Aorta (tissue), 5 donors: ENCODE data around the gene IL17RC. TPM values are rescaled to one million over a fixed set of nuclear protein-coding genes. Genes with fewer than 3 reads are reported as not detected.

Experiments
- ATAC-seq: fragments of 200-7000 bp; cut with Tn5 transposase; one replicate; pipeline ENCODE4 v1.9.1; 2022; ENCODE audit warnings: moderate library complexity; ENCODE audit not compliant: low FRiP score
- DNase-seq, 2 donors: peaks; one replicate each; pipeline ENCODE4 v3.0.0-alpha.2; 2020
- H3K27ac ChIP-seq, 2 donors: one replicate each; pipeline ENCODE4 v1.5.1; 2013; ENCODE audit warnings: low read length in 2 of 2, mild to moderate bottlenecking in 2 of 2, moderate library complexity in 2 of 2, control low read depth in 1 of 2, inconsistent platforms in 1 of 2, low read depth in 1 of 2
- H3K27me3 ChIP-seq, 2 donors: one replicate each; pipeline ENCODE4 v1.6.1; 2013; ENCODE audit warnings: control low read depth in 1 of 2, low read length in 1 of 2, mild to moderate bottlenecking in 1 of 2, moderate library complexity in 1 of 2; ENCODE audit not compliant: insufficient read depth in 2 of 2, control insufficient read depth in 1 of 2
- H3K36me3 ChIP-seq, 2 donors: one replicate each; pipeline ENCODE4 v1.6.1; 2013; ENCODE audit warnings: control low read depth in 1 of 2, low read length in 1 of 2, mild to moderate bottlenecking in 1 of 2; ENCODE audit not compliant: insufficient read depth in 2 of 2, control insufficient read depth in 1 of 2
- H3K4me1 ChIP-seq, 2 donors: one replicate each; pipeline ENCODE4 v1.6.1; 2013; ENCODE audit warnings: low read length in 2 of 2, control low read depth in 1 of 2, mild to moderate bottlenecking in 1 of 2, moderate library complexity in 1 of 2; ENCODE audit not compliant: insufficient read depth in 2 of 2, control insufficient read depth in 1 of 2
- H3K4me3 ChIP-seq, 2 donors: one replicate each; pipeline ENCODE4 v1.5.1; 2013; ENCODE audit warnings: low read length in 2 of 2, control low read depth in 1 of 2, mild to moderate bottlenecking in 1 of 2
- H3K9me3 ChIP-seq: one replicate; pipeline ENCODE4 v1.6.1; 2013; ENCODE audit warnings: mild to moderate bottlenecking, low read length; ENCODE audit not compliant: control insufficient read depth
- WGBS, 2 donors: extraction: QIAGEN DNeasy Blood & Tissue Kit; methylation state at CpG; one replicate each; pipeline ENCODE4 v1.1.7; 2013; 5-methylcytosine and 5-hydroxymethylcytosine counted together
- intact Hi-C, 2 donors: fragments of 100-400 bp; cut with DNase I; formaldehyde crosslinking; loops; one replicate each; pipeline versions ENCODE4 v1.14.2 to v1.15.0; 2022
- polyA plus RNA-seq, 2 donors: library from polyadenylated mRNA; stranded (reverse); fragments of 200-250 nt; gene quantifications; one replicate each; pipeline ENCODE4 v1.2.3, GENCODE V29; 2013
- total RNA-seq, 2 donors: library from RNA; stranded (reverse); fragmentation: NEBNext Ultra II Directional; extraction: Animal tissue kit (Norgen Biotek cat#: 25700); gene quantifications; one replicate each; pipeline ENCODE4 v1.2.1, GENCODE V29; 2021
- donor health status: healthy with polysubstance abuse.
- donor health status: Bipolar disorder and iron deficiency.
- donor health status: DM: no; HTN: no; CAD: no.
- donor health status: DM: no; HTN: no; CAD: no.
- donor health status: DM: yes; HTN: yes; CAD: no.

Gene IL17RC
- total and polyA plus RNA-seq, 4 donors = 8.6 to 108 (median 29.7) TPM

DNA sequence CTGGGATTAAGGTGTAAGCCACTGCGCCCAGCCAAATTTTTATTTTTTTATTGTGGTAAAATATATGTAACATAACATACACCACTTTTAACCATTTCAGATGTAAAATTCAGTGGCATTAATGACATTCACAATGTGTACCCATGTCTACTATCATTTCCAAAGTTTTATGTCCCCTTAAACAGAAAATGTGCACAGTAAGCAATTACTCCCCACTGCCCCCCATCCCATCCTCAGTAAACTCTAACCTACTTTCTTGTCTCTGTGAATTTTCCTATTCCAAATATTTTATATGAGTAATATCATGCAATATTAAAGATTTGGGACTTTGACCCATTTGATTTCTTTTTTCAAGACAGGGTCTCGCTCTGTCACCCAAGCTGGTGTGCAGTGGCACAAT, 49.9 kb downstream of the IL17RC start:
- WGBS, 2 donors = 98 to 99% methylated on average over 2 of the region's 2 CpGs

DNA sequence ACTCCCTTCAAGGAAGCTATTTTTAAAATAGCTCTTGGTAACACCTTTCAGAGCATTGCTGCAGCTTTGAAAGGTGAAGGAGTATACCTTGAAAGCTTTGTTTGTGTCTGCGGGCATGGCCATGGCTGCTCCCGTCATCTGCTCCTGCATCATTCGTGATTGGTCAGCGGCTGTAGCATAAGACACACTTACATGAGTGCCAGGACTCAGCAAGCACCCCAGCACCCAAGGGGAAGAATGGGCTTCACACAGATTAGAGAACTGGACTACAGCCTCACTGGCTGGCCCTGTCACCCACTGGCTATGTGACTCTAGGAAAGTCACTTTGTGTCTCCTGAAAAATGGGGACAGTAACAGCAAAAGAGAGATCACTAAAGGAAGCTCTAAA, 52.7 kb downstream of the IL17RC start:
- Histone ChIP-seq H3K27ac (no peak overlapping the region), H3K27me3 (no peaks in the 10 kb centered on the region), H3K9me3 (no peaks in the 10 kb centered on the region), H3K36me3 (peaks cover 0 to 3% of the 10 kb centered on the region in 2 donors), H3K4me1 (no peaks in the 10 kb centered on the region), H3K4me3 (no peak overlapping the region)
- WGBS, 2 donors = 96% methylated on average over 4 of the region's 4 CpGs
- intact Hi-C loops = no loop called here
- ATAC-seq = no peak
- no peak for DNase-seq

More for the DNA sequence above, 49.9 kb downstream of the IL17RC start:
- no peaks in the 10 kb centered on the region for H3K27me3 ChIP-seq
- no peaks in the 10 kb centered on the region for H3K9me3 ChIP-seq
- H3K27ac ChIP-seq = no peak overlapping the region
- ATAC-seq (no peak), DNase-seq (no peak)
- intact Hi-C loops = no loop called here
- no peaks in the 10 kb centered on the region for H3K4me1 ChIP-seq
- H3K4me3 ChIP-seq = no peak overlapping the region
- H3K36me3 ChIP-seq = peaks cover 4 to 7% of the 10 kb centered on the region in 2 donors

DNA sequence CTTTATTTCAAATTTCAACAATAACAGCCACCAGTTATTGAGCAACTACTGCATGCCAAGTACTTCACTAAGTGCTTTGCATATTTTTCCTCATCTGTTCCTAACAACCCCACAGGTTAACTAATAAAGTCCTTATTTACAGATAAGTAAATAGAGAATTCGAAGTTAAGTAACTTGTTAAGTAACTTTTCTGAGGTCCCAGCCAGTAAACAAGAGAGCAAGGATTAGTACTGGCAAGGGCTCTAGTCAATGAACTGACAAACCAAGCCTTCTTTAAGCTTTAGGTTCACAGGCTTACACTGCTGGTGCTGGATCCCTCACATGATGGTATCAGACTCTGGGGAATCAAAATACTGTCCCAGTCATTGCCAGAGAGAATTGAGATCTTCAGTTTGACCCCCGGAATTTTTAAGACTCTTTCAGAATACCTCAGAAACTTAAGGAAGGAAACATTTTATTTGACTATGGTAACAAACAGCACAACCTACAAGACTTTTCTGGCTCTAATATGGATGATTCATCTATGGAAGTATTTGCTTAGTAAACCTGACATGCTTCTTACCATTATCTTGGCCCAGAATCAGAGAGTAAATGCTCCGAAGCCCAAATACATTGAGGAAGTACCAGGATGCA, 53.2 kb downstream of the IL17RC start:
- Histone ChIP-seq H3K4me1 (no peaks in the 10 kb centered on the region), H3K27ac (no peak overlapping the region), H3K9me3 (no peaks in the 10 kb centered on the region), H3K36me3 (peaks cover 0 to 3% of the 10 kb centered on the region in 2 donors), H3K27me3 (no peaks in the 10 kb centered on the region), H3K4me3 (no peak overlapping the region)
- ATAC-seq = no peak
- 75% methylated on average over 3 of the region's 3 CpGs for WGBS, 2 donors
- intact Hi-C loops = no loop called here
- no peak for DNase-seq

DNA sequence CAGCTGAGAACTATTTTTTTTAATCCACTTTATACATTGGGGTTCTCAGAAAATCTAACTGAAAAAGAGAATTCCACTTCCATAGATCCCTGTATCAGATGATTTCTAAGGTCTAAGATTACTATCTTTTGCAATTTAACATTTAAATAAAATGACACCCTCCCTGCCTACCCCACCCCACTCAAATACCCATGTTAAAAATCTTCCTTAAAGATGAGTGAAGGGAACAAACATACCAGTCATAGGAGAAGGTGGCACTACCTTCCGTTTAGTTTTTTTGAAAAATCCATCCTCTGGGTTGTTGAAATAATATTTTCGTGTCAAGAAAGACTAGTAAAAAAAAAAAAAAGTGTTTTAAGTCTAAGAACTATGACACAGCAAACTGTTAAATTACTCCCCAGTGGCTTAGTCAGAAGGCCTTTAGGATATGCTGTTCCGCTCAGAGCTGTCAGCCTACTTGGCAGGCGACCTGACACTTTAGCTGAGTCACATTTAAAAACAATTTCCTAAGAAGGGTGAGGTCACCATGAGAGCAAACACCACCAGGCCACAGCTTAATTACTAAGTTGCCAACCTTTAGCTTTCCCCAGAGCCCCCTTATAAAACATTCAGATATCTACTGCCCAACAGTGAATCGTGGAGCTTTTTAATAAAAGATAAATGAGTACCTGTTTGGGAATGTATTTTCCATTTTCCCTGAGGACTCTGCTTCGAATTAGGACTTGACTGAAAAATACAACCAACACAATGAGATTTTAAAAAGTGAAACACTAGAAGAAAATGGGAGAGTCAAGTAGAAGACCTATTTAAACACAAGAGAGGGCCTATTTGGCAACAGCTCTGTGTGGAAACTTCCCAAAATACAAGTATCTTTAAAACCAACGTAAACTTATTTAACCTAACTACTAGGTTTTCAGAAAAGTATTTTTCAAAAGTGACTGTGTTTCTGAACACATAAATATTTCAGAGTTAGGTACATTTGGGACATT, 60.1 kb downstream of the IL17RC start:
- H3K27me3 ChIP-seq = no peaks in the 10 kb centered on the region
- H3K9me3 ChIP-seq = no peaks in the 10 kb centered on the region
- DNase-seq (peak; percentile 80 to 85), ATAC-seq (peak; percentile 97)
- no peaks in the 10 kb centered on the region for H3K4me1 ChIP-seq
- H3K4me3 ChIP-seq = no peak overlapping the region
- intact Hi-C loops = no loop called here
- no peaks in the 10 kb centered on the region for H3K36me3 ChIP-seq
- H3K27ac ChIP-seq = peak overlapping the region; percentile 85 to 87
- 6 to 8% methylated on average over 7 of the region's 7 CpGs for WGBS, 2 donors

DNA sequence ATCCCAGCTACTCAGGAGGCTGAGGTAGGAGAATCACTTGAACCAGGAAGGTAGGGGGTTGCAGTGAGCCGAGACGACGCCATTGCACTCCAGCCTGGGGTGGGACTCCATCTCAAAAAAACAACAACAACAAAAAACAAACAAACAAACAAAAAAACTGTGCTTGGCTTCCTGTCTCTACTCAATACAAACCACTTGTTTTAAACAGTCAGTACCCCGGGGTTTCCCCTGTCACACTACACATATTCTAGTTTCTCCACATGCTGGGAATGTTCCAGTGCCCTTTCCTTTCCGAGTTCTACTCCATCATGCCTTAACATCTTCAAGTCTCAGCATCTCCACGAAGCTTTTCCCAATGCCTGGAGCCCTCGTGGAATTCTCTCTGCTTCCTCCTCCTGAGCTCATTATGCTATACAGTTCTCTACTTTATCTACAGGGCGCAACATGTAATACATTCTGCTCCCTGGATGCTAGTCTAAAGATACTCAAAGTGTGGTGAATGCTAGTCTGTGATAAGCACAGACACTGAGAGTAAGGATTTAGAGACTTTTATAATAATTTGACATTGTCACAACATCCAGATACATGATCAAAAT, 61.9 kb downstream of the IL17RC start:
- Histone ChIP-seq H3K4me3 (no peak overlapping the region), H3K9me3 (no peaks in the 10 kb centered on the region), H3K27ac (no peak overlapping the region), H3K4me1 (no peaks in the 10 kb centered on the region), H3K36me3 (no peaks in the 10 kb centered on the region), H3K27me3 (no peaks in the 10 kb centered on the region)
- ATAC-seq (no peak), DNase-seq (no peak)
- 83 to 87% methylated on average over 8 of the region's 8 CpGs for WGBS, 2 donors
- intact Hi-C loops = no loop called here

DNA sequence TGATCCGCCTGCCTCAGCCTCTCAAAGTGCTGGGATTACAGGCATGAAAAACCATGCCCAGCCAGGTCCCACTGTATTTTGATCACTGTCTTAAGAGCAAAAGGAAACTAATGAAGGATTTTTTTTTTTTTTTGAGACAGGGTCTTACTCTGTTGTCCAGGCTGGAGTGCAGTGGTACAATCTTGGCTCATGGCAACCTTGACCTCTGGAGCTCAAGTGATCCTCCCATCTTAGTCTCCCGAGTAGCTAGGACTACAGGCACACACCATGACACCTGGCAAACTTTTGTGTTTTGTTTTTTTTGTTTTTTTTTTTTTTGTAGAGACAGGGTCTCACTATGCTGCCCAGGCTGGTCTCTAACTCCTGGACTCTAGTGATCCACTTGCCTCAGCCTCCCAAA, 63.4 kb downstream of the IL17RC start:
- Histone ChIP-seq H3K36me3 (no peaks in the 10 kb centered on the region), H3K4me3 (no peak overlapping the region), H3K27me3 (no peaks in the 10 kb centered on the region), H3K4me1 (no peaks in the 10 kb centered on the region), H3K27ac (no peak overlapping the region), H3K9me3 (no peaks in the 10 kb centered on the region)
- DNase-seq = no peak
- 97 to 98% methylated on average over 2 of the region's 2 CpGs for WGBS, 2 donors
- intact Hi-C loops = loop anchor here in 1 of 2 donors (5.0 kb wide), 1 partner anchor 47 kb away; the partner anchor contains the start of gene FANCD2
- ATAC-seq = no peak

Other genes starting within 250 kb of the IL17RC start
- gene CPNE9, start 213.3 kb upstream of the IL17RC start, total RNA-seq = not detected
- not detected for gene CPNE9, start 213.3 kb upstream of the IL17RC start, polyA plus RNA-seq
- gene BRPF1, start 185.4 kb upstream of the IL17RC start, total RNA-seq = 10 to 100 TPM; 16.6 to 17.6 TPM
- 1 to 10 TPM; 4.1 to 6.6 TPM for gene BRPF1, start 185.4 kb upstream of the IL17RC start, polyA plus RNA-seq
- gene OGG1, start 167.1 kb upstream of the IL17RC start, total RNA-seq = 10 to 100 TPM; 25.8 to 32.6 TPM
- gene OGG1, start 167.1 kb upstream of the IL17RC start, polyA plus RNA-seq = 10 to 100 TPM; 15.7 to 25.9 TPM
- 10 to 100 TPM; 31.4 to 40.2 TPM for gene CAMK1, start 147.2 kb upstream of the IL17RC start, total RNA-seq
- 10 to 100 TPM; 24.7 to 58.0 TPM for gene CAMK1, start 147.2 kb upstream of the IL17RC start, polyA plus RNA-seq
- 10 to 100 TPM; 44.9 to 48.3 TPM for gene TADA3, start 124.6 kb upstream of the IL17RC start, total RNA-seq
- 10 to 100 TPM; 50.4 to 52.0 TPM for gene TADA3, start 124.6 kb upstream of the IL17RC start, polyA plus RNA-seq
- 100 to 1,000 TPM; 126 to 165 TPM for gene ARPC4, start 124.0 kb upstream of the IL17RC start, total RNA-seq
- 100 to 1,000 TPM in 1 of 2 donors, 10 to 100 TPM in 1; 98.4 to 165 TPM for gene ARPC4, start 124.0 kb upstream of the IL17RC start, polyA plus RNA-seq
- gene TTLL3, start 106.8 kb upstream of the IL17RC start, total RNA-seq = 100 to 1,000 TPM in 1 of 2 donors, 10 to 100 TPM in 1; 40.3 to 108 TPM
- gene TTLL3, start 106.8 kb upstream of the IL17RC start, polyA plus RNA-seq = 100 to 1,000 TPM in 1 of 2 donors, 10 to 100 TPM in 1; 12.3 to 120 TPM
- 10 to 100 TPM; 19.8 to 28.5 TPM for gene RPUSD3, start 73.1 kb upstream of the IL17RC start, total RNA-seq
- gene RPUSD3, start 73.1 kb upstream of the IL17RC start, polyA plus RNA-seq = 10 to 100 TPM; 17.2 to 27.8 TPM
- gene CIDEC, start 36.8 kb upstream of the IL17RC start, total RNA-seq = under 1 TPM in 1 of 2 donors, not detected in 1; 0.87 TPM
- 10 to 100 TPM in 1 of 2 donors, 1 to 10 TPM in 1; 1.1 to 75.3 TPM for gene CIDEC, start 36.8 kb upstream of the IL17RC start, polyA plus RNA-seq
- gene JAGN1, start 26.5 kb upstream of the IL17RC start, total RNA-seq = 10 to 100 TPM; 19.8 to 22.7 TPM
- 10 to 100 TPM; 26.0 to 34.1 TPM for gene JAGN1, start 26.5 kb upstream of the IL17RC start, polyA plus RNA-seq
- 10 to 100 TPM; 11.0 to 13.7 TPM for gene IL17RE, start 14.2 kb upstream of the IL17RC start, total RNA-seq
- gene IL17RE, start 14.2 kb upstream of the IL17RC start, polyA plus RNA-seq = 10 to 100 TPM in 1 of 2 donors, 1 to 10 TPM in 1; 7.0 to 14.5 TPM
- 10 to 100 TPM; 30.8 to 44.3 TPM for gene CRELD1, start 16.7 kb downstream of the IL17RC start, total RNA-seq
- 10 to 100 TPM; 35.7 to 36.2 TPM for gene CRELD1, start 16.7 kb downstream of the IL17RC start, polyA plus RNA-seq
- 1 to 10 TPM; 1.7 to 2.1 TPM for gene PRRT3, start 35.3 kb downstream of the IL17RC start, total RNA-seq
- 1 to 10 TPM in 1 of 2 donors, under 1 TPM in 1; 0.25 to 2.4 TPM for gene PRRT3, start 35.3 kb downstream of the IL17RC start, polyA plus RNA-seq
- 10 to 100 TPM; 47.8 to 48.8 TPM for gene EMC3, start 69.7 kb downstream of the IL17RC start, total RNA-seq
- 10 to 100 TPM; 26.3 to 55.8 TPM for gene EMC3, start 69.7 kb downstream of the IL17RC start, polyA plus RNA-seq
- 1 to 10 TPM; 1.9 to 5.4 TPM for gene FANCD2, start 109.3 kb downstream of the IL17RC start, total RNA-seq
- 1 to 10 TPM in 1 of 2 donors, not detected in 1; 4.7 TPM for gene FANCD2, start 109.3 kb downstream of the IL17RC start, polyA plus RNA-seq
- not detected for gene FANCD2OS, start 191.2 kb downstream of the IL17RC start, total RNA-seq
- gene FANCD2OS, start 191.2 kb downstream of the IL17RC start, polyA plus RNA-seq = not detected
- 100 to 1,000 TPM; 103 to 108 TPM for gene BRK1, start 198.6 kb downstream of the IL17RC start, total RNA-seq
- 100 to 1,000 TPM; 287 to 372 TPM for gene BRK1, start 198.6 kb downstream of the IL17RC start, polyA plus RNA-seq
- 10 to 100 TPM; 26.8 to 36.8 TPM for gene VHL, start 224.7 kb downstream of the IL17RC start, total RNA-seq
- 10 to 100 TPM; 14.1 to 18.8 TPM for gene VHL, start 224.7 kb downstream of the IL17RC start, polyA plus RNA-seq
- gene IRAK2, start 247.8 kb downstream of the IL17RC start, total RNA-seq = 1 to 10 TPM; 7.1 to 8.3 TPM
- 1 to 10 TPM; 1.7 to 2.5 TPM for gene IRAK2, start 247.8 kb downstream of the IL17RC start, polyA plus RNA-seq